Measurements from ENCODE around the gene STAB1.

STAB1 gene

GRCh38 chr3:52494886-52495495, at the start of gene STAB1:
TSS of gene STAB1 (plus strand) at chr3:52495338. CDS start at chr3:52495414, 76 bp downstream.
- no peak for DNase-seq

GRCh38 chr3:52446042-52446441, 49.1 kb upstream of the STAB1 start:
- DNase-seq: no peak

- peak; percentile 7 for DNase-seq
These were observed 48.3 kb upstream of the STAB1 start for GRCh38 chr3:52446631-52447511.

GRCh38 chr3:52447512-52448355, 47.4 kb upstream of the STAB1 start:
- no peak for DNase-seq

GRCh38 chr3:52450489-52451236, 44.5 kb upstream of the STAB1 start:
- DNase-seq: no peak

GRCh38 chr3:52451237-52452083, 43.7 kb upstream of the STAB1 start:
- no peak for DNase-seq

GRCh38 chr3:52452126-52452525, 43.0 kb upstream of the STAB1 start:
- DNase-seq: no peak

GRCh38 chr3:52452570-52453221, 42.4 kb upstream of the STAB1 start:
- DNase-seq: no peak

GRCh38 chr3:52453496-52454249, 41.5 kb upstream of the STAB1 start, which contains the start of gene TNNC1:
TSS of gene TNNC1 (minus strand) at chr3:52454041. CDS start at chr3:52454015, 26 bp downstream.
- no peak for DNase-seq

GRCh38 chr3:52454250-52454937, 40.7 kb upstream of the STAB1 start:
- DNase-seq: no peak

GRCh38 chr3:52454938-52455282, 40.2 kb upstream of the STAB1 start:
- no peak for DNase-seq

- peak; percentile 76 for DNase-seq
These were observed 39.6 kb upstream of the STAB1 start, which contains the start of gene NISCH for GRCh38 chr3:52455283-52456168. TSS of gene NISCH (plus strand) at chr3:52455604. CDS start at chr3:52455642, 38 bp downstream.

GRCh38 chr3:52456169-52456799, 38.9 kb upstream of the STAB1 start:
- DNase-seq: no peak

- DNase-seq: no peak
These were observed 38.3 kb upstream of the STAB1 start for GRCh38 chr3:52456800-52457183.

GRCh38 chr3:52458031-52458760, 36.9 kb upstream of the STAB1 start:
- no peak for DNase-seq

GRCh38 chr3:52458770-52459545, 36.2 kb upstream of the STAB1 start:
- DNase-seq: no peak

Data from NCI-H2171 (cell line).